Measurements from ENCODE around the gene MLLT3.

GRCh38 chr9:20319241-20319640 is 303.1 kb downstream of the MLLT3 start:
- TF ChIP-seq POLR2AphosphoS5 (IDR thresholded peaks at IDR 0.05; ENCODE audit: low read depth, low read length) (no peak), REST (IDR thresholded peaks at IDR 0.05; ENCODE audit: insufficient read depth in 1 of 2, low read depth in 2 of 2, low read length in 2 of 2) (no peak), TAF1 (IDR thresholded peaks at IDR 0.05; ENCODE audit: borderline replicate concordance, insufficient read depth, low read length) (no peak), FOXP2 (optimal IDR thresholded peaks at IDR 0.05; ENCODE audit: borderline replicate concordance, extremely low read depth, extremely low read length, insufficient read depth) (no peak), SIN3A (IDR thresholded peaks at IDR 0.05; ENCODE audit: borderline replicate concordance, insufficient read depth, low read length) (no peak)

All from PFSK-1 (cell line).